Mucosa of gallbladder (tissue), 1 donor: ENCODE measurements around the gene PCDHGB1. TPM values are rescaled to one million over a fixed set of nuclear protein-coding genes. Genes with fewer than 3 reads are reported as not detected.
"Not testable (repeated sequence)": the region's sequence is repeated elsewhere in the genome, so short reads cannot be mapped to it uniquely, and the experiment has no call there.

Experiments used
- DNase-seq: peaks from one replicate; pipeline ENCODE4 v3.0.0-alpha.2; 2020; ENCODE audit warnings: low spot score
- total RNA-seq: library from RNA; stranded (reverse); gene quantifications from one replicate; pipeline ENCODE4 v1.2.1, GENCODE V29; 2021
- donor health status: DM: no; HTN: no; CAD: no.

Gene PCDHGB1
- 4.6 TPM for total RNA-seq

GRCh38 chr5:141349917-141350619, at the start of gene PCDHGB1:
Gene PCDHGB1 (plus strand): TSS chr5:141350099. CDS start chr5:141350261, 162 bp downstream.
- DNase-seq = no peak

- no peak for DNase-seq
Measured at GRCh38 chr5:141303756-141304155, 46.1 kb upstream of the PCDHGB1 start, which contains the start of gene SLC25A2. Gene SLC25A2 (minus strand): TSS chr5:141304049. CDS start chr5:141303865, 184 bp downstream.

- DNase-seq = no peak
Measured at GRCh38 chr5:141306630-141307029, 43.3 kb upstream of the PCDHGB1 start.

GRCh38 chr5:141313711-141314110, 36.2 kb upstream of the PCDHGB1 start:
- DNase-seq = no peak

- DNase-seq = not testable (repeated sequence)
Measured at GRCh38 chr5:141316963-141317362, 32.9 kb upstream of the PCDHGB1 start.

GRCh38 chr5:141319202-141319601, 30.7 kb upstream of the PCDHGB1 start:
- no peak for DNase-seq

- no peak for DNase-seq
Measured at GRCh38 chr5:141319699-141320098, 30.2 kb upstream of the PCDHGB1 start.

- DNase-seq = peak; percentile 91
Measured at GRCh38 chr5:141320225-141321169, 29.4 kb upstream of the PCDHGB1 start, which contains the start of gene TAF7. Gene TAF7 (minus strand): TSS chr5:141320784. CDS start chr5:141320044, 740 bp downstream.

GRCh38 chr5:141322261-141322660, 27.6 kb upstream of the PCDHGB1 start:
- no peak for DNase-seq

- DNase-seq = peak; percentile 44
Measured at GRCh38 chr5:141326088-141326854, 23.6 kb upstream of the PCDHGB1 start.

- no peak for DNase-seq
Measured at GRCh38 chr5:141328231-141328630, 21.7 kb upstream of the PCDHGB1 start.

GRCh38 chr5:141330299-141331080, 19.4 kb upstream of the PCDHGB1 start, which contains the start of gene PCDHGA1:
Gene PCDHGA1 (plus strand): TSS chr5:141330514.
- no peak for DNase-seq

- not testable (repeated sequence) for DNase-seq
Measured at GRCh38 chr5:141332571-141332970, 17.3 kb upstream of the PCDHGB1 start.

GRCh38 chr5:141338538-141339306, 11.2 kb upstream of the PCDHGB1 start, which contains the start of gene PCDHGA2:
Gene PCDHGA2 (plus strand): TSS chr5:141338760.
- no peak for DNase-seq

GRCh38 chr5:141340781-141341354, 9.0 kb upstream of the PCDHGB1 start:
- not testable (repeated sequence) for DNase-seq

GRCh38 chr5:141342773-141343172, 7.1 kb upstream of the PCDHGB1 start:
- no peak for DNase-seq

GRCh38 chr5:141343242-141343952, 6.5 kb upstream of the PCDHGB1 start, which contains the start of gene PCDHGA3:
Gene PCDHGA3 (plus strand): TSS chr5:141343829. CDS start chr5:141344034, 205 bp downstream.
- no peak for DNase-seq

GRCh38 chr5:141343953-141344463, 5.9 kb upstream of the PCDHGB1 start:
- DNase-seq = no peak
